SH-SY5Y (cell line): ENCODE data around the gene MYO10.

Experiments
- GATA2 ChIP-seq: IDR thresholded peaks from 2 replicates; pipeline ENCODE4 v1.6.1; 2011; ENCODE audit warnings: mild to moderate bottlenecking, low read depth, low read length
- GATA3 ChIP-seq: IDR thresholded peaks from 2 replicates; pipeline ENCODE4 v1.6.1; 2011; ENCODE audit warnings: low read depth, mild to moderate bottlenecking, low read length, moderate library complexity

DNA sequence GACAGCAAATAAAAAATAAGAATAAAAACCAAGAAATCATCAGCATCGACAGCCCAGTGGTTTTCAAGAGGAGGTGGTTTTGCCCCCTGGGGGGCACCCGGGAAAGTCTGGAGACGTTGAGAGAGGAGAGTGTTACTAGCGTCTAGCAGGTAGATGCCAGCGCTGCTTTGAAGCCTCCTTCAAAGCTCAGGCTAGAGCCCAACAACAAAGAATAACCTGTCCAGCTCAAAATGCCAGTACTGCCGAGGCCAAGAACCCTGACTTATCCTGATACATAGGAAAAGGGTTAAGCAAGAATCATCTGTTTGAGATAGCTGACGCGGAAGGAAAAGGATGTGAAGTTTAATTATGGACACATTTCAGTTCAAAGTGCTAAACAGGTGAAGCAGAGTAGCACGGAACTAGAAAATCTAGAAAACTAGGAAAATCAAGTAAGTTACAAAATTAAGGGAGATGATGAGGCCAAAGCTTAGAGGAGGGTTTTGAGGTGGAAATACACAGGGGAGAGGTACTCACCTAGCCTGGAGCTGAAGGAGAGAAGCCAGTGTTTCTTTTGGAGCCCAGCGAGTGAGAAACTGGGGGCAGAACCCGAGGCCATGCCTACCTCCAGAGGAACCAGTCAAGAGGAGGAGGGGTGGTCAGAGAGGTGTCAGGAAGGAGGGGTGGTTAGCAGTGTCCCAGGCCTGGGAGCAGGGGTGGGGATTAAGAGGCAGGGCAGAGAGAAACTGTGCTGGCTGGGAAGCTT is 198.3 kb downstream of the MYO10 start:
- TF ChIP-seq GATA2 (no peak), GATA3 (no peak)
